HepG2 (cell line): Measurements from ENCODE around the gene CAGE1. TPM values are rescaled to one million over a fixed set of nuclear protein-coding genes. Genes with fewer than 3 reads are reported as not detected.

ENCODE experiments used
- ARNT2 ChIP-seq: sonication (generic); formaldehyde crosslinking; IDR thresholded peaks from 2 replicates; pipeline ENCODE4 v1.8.0; 2022; ENCODE audit warnings: mild to moderate bottlenecking, low read depth, missing genetic modification reagents, moderate library complexity
- CENPX ChIP-seq: sonication (generic); formaldehyde crosslinking; IDR thresholded peaks from 2 replicates; pipeline ENCODE4 v1.9.0; 2021; ENCODE audit warnings: mild to moderate bottlenecking, missing genetic modification reagents, moderate library complexity
- DRAP1 ChIP-seq: IDR thresholded peaks from 2 replicates; pipeline ENCODE4 v1.6.1; 2016; ENCODE audit warnings: missing genetic modification reagents, missing compliant biosample characterization
- JUN ChIP-seq: sonication (generic); formaldehyde crosslinking; IDR thresholded peaks from 2 replicates; pipeline ENCODE4 v1.4.0; 2020; ENCODE audit warnings: mild to moderate bottlenecking, missing genetic modification reagents
- LCORL ChIP-seq, 2 experiments: fragments of 450-650 bp in 1 of 2; sonication (generic) in 1 of 2; formaldehyde crosslinking in 1 of 2; IDR thresholded peaks; 2 replicates each; pipeline versions ENCODE4 v1.5.0 to v1.6.1; 2017 to 2020; ENCODE audit warnings: antibody characterized with exemption in 1 of 2, missing genetic modification reagents in 1 of 2
- MIXL1 ChIP-seq: IDR thresholded peaks from 2 replicates; pipeline ENCODE4 v1.6.1; 2016
- SP140L ChIP-seq: sonication (generic); formaldehyde crosslinking; IDR thresholded peaks from 2 replicates; pipeline ENCODE4 v1.4.0; 2020; ENCODE audit warnings: missing genetic modification reagents, borderline replicate concordance
- SSRP1 ChIP-seq: IDR thresholded peaks from 2 replicates; pipeline ENCODE4 v1.6.1; 2016; ENCODE audit warnings: control low read depth
- TAF15 ChIP-seq: fragments of 200-400 bp; formaldehyde crosslinking; IDR thresholded peaks from one replicate; pipeline ENCODE4 v1.6.1; 2018; ENCODE audit warnings: mild to moderate bottlenecking, low read depth, low read length; ENCODE audit not compliant: poor library complexity, severe bottlenecking
- ZMYM3 ChIP-seq: sonication (generic); formaldehyde crosslinking; IDR thresholded peaks from 2 replicates; pipeline ENCODE4 v1.5.1; 2020; ENCODE audit warnings: mild to moderate bottlenecking, missing genetic modification reagents
- ZNF644 ChIP-seq: IDR thresholded peaks from 2 replicates; pipeline ENCODE4 v1.6.1; 2016; ENCODE audit warnings: low read depth
- ZNF652 ChIP-seq: IDR thresholded peaks from 2 replicates; pipeline ENCODE4 v1.6.1; 2016; ENCODE audit warnings: low read depth, borderline replicate concordance
- ZNF768 ChIP-seq: sonication (generic); formaldehyde crosslinking; IDR thresholded peaks from 2 replicates; pipeline ENCODE4 v1.4.0; 2020; ENCODE audit warnings: missing genetic modification reagents
- ZSCAN12 ChIP-seq: sonication (generic); formaldehyde crosslinking; IDR thresholded peaks from 2 replicates; pipeline ENCODE4 v1.9.0; 2021; ENCODE audit warnings: mild to moderate bottlenecking, missing genetic modification reagents
- polyA plus RNA-seq, 8 experiments: library from polyadenylated mRNA; depleted of rRNA in 3 of 8; stranded (reverse) in 7 of 8; unstranded in 1 of 8; fragments of >200 nt; fragmentation: Illumina TruSeq in 4 of 8; extraction: Trizol in 4 of 8; gene quantifications; 2 replicates each; pipeline versions ENCODE4 v1.2.1 to v1.2.3, GENCODE V29; 2011 to 2016; ENCODE audit warnings: low read depth in 4 of 8, missing spikeins in 1 of 8, mixed read lengths in 1 of 8; ENCODE audit not compliant: insufficient read depth in 1 of 8
- total RNA-seq, 5 experiments: library from RNA; depleted of rRNA; stranded (reverse); fragments of >200 nt; fragmentation: Illumina TruSeq; extraction: Trizol; gene quantifications; 2 replicates each; pipeline ENCODE4 v1.2.3, GENCODE V29; 2016; ENCODE audit warnings: low read depth in 1 of 5
- TF ChIP-seq, protein P1 (sequence below): sonication (generic); formaldehyde crosslinking; IDR thresholded peaks from 2 replicates; pipeline ENCODE4 v1.4.0; 2020; ENCODE audit warnings: missing genetic modification reagents
- TF ChIP-seq, protein P2 (sequence below): IDR thresholded peaks from 2 replicates; pipeline ENCODE4 v1.6.1; 2016; ENCODE audit warnings: missing compliant biosample characterization, missing genetic modification reagents, borderline replicate concordance
- TF ChIP-seq, protein P3 (sequence below): sonication (generic); formaldehyde crosslinking; IDR thresholded peaks from 2 replicates; pipeline ENCODE4 v1.8.0; 2022; ENCODE audit warnings: missing genetic modification reagents, mild to moderate bottlenecking, moderate library complexity, borderline replicate concordance
- TF ChIP-seq, protein P4 (sequence below): sonication (generic); formaldehyde crosslinking; IDR thresholded peaks from 2 replicates; pipeline ENCODE4 v1.4.0; 2020; ENCODE audit warnings: missing genetic modification reagents
- TF ChIP-seq, protein P5 (sequence below): sonication (generic); formaldehyde crosslinking; IDR thresholded peaks from 2 replicates; pipeline ENCODE4 v1.4.0; 2020; ENCODE audit warnings: missing genetic modification reagents, borderline replicate concordance
- TF ChIP-seq, protein P6 (sequence below): sonication (generic); formaldehyde crosslinking; IDR thresholded peaks from 2 replicates; pipeline ENCODE4 v1.8.1; 2023; ENCODE audit warnings: mild to moderate bottlenecking, inconsistent platforms, moderate library complexity, missing genetic modification reagents, borderline replicate concordance

The CAGE1 gene
- total and polyA plus RNA-seq, 2 of the 13 experiments (the other 11 are each of a cell fraction or from before 2014, with no cell fraction given): 0.03 to 0.15 TPM

DNA sequence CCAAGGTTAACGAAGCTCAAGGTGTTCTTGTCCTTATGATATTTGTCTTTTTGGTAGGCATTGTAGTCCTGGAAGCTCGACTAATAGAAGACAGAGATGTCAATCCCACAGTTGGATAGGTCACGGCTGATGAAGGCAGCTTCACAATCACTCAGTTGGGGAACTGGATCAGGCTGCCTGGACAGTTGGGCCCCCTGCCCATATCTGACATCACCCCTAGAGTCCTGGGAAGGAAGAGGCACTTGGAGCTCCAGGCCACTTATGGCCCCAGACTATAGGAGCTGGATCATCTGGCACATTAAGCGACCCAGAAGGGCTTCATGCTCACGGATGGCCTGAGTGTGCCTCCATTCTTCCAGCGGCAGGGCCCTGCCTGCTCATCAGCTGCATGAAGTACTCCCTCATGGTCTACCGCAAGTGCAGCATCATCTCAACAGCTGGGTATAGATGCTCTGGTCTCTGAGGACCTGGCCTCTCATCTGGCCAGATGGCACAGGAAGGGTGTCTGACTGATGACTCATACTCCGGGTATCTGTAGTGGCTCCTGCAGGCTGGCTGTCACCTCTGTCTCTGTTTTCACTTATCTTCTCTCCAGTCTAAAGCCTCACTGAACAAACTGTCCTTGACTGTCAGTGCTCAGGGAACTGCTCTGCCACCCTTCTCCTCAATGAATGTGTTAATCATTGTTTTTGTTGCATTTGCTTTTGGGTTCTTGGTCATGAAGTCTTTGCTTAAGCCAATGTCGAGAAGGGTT lies 47.4 kb downstream of the CAGE1 start (continued):
- TF ChIP-seq ARNT2 (CRISPR knock-in tag): no peak
- TF ChIP-seq, protein P1, sequence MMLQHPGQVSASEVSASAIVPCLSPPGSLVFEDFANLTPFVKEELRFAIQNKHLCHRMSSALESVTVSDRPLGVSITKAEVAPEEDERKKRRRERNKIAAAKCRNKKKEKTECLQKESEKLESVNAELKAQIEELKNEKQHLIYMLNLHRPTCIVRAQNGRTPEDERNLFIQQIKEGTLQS (CRISPR knock-in tag): peak; percentile 99
- no peak for TF ChIP-seq DRAP1
- TF ChIP-seq ZNF768: peak; percentile 70
- no peak for TF ChIP-seq SP140L (CRISPR knock-in tag)
- TF ChIP-seq JUN: peak; percentile 91
- peak; percentile 87; the same call in 1 of the 2 replicates for TF ChIP-seq SSRP1 (CRISPR knock-in tag)
- no peak for TF ChIP-seq ZSCAN12 (CRISPR knock-in tag)
- TF ChIP-seq, protein P2, sequence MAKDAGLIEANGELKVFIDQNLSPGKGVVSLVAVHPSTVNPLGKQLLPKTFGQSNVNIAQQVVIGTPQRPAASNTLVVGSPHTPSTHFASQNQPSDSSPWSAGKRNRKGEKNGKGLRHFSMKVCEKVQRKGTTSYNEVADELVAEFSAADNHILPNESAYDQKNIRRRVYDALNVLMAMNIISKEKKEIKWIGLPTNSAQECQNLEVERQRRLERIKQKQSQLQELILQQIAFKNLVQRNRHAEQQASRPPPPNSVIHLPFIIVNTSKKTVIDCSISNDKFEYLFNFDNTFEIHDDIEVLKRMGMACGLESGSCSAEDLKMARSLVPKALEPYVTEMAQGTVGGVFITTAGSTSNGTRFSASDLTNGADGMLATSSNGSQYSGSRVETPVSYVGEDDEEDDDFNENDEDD (CRISPR knock-in tag): no peak
- TF ChIP-seq, protein P3, sequence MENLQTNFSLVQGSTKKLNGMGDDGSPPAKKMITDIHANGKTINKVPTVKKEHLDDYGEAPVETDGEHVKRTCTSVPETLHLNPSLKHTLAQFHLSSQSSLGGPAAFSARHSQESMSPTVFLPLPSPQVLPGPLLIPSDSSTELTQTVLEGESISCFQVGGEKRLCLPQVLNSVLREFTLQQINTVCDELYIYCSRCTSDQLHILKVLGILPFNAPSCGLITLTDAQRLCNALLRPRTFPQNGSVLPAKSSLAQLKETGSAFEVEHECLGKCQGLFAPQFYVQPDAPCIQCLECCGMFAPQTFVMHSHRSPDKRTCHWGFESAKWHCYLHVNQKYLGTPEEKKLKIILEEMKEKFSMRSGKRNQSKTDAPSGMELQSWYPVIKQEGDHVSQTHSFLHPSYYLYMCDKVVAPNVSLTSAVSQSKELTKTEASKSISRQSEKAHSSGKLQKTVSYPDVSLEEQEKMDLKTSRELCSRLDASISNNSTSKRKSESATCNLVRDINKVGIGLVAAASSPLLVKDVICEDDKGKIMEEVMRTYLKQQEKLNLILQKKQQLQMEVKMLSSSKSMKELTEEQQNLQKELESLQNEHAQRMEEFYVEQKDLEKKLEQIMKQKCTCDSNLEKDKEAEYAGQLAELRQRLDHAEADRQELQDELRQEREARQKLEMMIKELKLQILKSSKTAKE (CRISPR knock-in tag): no peak; the same call in 1 of the 2 replicates
- peak; percentile 39; the same call in 1 of the 2 replicates for TF ChIP-seq ZMYM3 (CRISPR knock-in tag)
- TF ChIP-seq, protein P4, sequence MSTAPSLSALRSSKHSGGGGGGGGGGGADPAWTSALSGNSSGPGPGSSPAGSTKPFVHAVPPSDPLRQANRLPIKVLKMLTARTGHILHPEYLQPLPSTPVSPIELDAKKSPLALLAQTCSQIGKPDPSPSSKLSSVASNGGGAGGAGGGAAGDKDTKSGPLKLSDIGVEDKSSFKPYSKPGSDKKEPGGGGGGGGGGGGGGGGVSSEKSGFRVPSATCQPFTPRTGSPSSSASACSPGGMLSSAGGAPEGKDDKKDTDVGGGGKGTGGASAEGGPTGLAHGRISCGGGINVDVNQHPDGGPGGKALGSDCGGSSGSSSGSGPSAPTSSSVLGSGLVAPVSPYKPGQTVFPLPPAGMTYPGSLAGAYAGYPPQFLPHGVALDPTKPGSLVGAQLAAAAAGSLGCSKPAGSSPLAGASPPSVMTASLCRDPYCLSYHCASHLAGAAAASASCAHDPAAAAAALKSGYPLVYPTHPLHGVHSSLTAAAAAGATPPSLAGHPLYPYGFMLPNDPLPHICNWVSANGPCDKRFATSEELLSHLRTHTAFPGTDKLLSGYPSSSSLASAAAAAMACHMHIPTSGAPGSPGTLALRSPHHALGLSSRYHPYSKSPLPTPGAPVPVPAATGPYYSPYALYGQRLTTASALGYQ: no peak
- TF ChIP-seq LCORL (IDR thresholded peaks at IDR 0.05): no peak
- 0 out of 2 replicates have a peak, but pooled peaks have one; percentile 45 for TF ChIP-seq LCORL (CRISPR knock-in tag; IDR thresholded peaks at IDR 0.05)
- TF ChIP-seq CENPX (CRISPR knock-in tag): no peak
- TF ChIP-seq, protein P5, sequence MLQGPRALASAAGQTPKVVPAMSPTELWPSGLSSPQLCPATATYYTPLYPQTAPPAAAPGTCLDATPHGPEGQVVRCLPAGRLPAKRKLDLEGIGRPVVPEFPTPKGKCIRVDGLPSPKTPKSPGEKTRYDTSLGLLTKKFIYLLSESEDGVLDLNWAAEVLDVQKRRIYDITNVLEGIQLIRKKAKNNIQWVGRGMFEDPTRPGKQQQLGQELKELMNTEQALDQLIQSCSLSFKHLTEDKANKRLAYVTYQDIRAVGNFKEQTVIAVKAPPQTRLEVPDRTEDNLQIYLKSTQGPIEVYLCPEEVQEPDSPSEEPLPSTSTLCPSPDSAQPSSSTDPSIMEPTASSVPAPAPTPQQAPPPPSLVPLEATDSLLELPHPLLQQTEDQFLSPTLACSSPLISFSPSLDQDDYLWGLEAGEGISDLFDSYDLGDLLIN (CRISPR knock-in tag): no peak
- TF ChIP-seq ZNF644 (CRISPR knock-in tag): peak; percentile 72; the same call in 1 of the 2 replicates
- TF ChIP-seq TAF15: no peak
- TF ChIP-seq, protein P6, sequence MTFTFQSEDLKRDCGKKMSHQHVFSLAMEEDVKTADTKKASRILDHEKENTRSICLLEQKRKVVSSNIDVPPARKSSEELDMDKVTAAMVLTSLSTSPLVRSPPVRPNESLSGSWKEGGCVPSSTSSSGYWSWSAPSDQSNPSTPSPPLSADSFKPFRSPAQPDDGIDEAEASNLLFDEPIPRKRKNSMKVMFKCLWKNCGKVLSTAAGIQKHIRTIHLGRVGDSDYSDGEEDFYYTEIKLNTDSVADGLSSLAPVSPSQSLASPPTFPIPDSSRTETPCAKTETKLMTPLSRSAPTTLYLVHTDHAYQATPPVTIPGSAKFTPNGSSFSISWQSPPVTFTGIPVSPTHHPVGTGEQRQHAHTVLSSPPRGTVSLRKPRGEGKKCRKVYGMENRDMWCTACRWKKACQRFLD (CRISPR knock-in tag): no peak
- TF ChIP-seq ZNF652 (CRISPR knock-in tag): peak; percentile 95
- TF ChIP-seq MIXL1 (CRISPR knock-in tag): peak; percentile 64; the same call in 1 of the 2 replicates
